SH-SY5Y (cell line): ENCODE data around the gene CDC42SE1.

ENCODE experiments used
- GATA2 ChIP-seq: IDR thresholded peaks from 2 replicates; pipeline ENCODE4 v1.6.1; 2011; ENCODE audit warnings: mild to moderate bottlenecking, low read depth, low read length
- GATA3 ChIP-seq: IDR thresholded peaks from 2 replicates; pipeline ENCODE4 v1.6.1; 2011; ENCODE audit warnings: low read depth, mild to moderate bottlenecking, low read length, moderate library complexity

GRCh38 chr1:151055581-151055980 lies 3.8 kb downstream of the CDC42SE1 start:
- no peak for TF ChIP-seq GATA2
- TF ChIP-seq GATA3, result no peak
